Measurements from ENCODE around the gene FBXO46.

FBXO46 gene

DNA sequence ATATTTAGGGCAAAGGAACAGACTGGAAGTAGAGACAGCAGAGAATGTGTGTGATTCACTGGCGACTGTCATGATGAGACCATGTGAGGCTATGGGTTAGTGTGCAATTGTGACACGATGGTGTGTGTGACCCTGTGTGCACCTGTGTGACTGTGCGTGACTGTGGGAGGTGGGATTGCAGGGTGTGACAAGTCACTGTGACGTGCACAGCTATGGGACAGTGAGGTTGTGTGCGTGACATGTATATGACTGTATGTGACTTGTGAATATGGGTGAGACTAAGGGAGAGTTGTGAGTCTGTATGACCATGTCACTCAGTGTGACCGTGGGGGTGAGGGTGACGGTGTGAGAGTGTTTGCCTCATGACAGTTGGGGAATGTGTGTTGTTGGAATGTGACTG lies 66.1 kb downstream of the FBXO46 start:
- TF ChIP-seq, protein P1, sequence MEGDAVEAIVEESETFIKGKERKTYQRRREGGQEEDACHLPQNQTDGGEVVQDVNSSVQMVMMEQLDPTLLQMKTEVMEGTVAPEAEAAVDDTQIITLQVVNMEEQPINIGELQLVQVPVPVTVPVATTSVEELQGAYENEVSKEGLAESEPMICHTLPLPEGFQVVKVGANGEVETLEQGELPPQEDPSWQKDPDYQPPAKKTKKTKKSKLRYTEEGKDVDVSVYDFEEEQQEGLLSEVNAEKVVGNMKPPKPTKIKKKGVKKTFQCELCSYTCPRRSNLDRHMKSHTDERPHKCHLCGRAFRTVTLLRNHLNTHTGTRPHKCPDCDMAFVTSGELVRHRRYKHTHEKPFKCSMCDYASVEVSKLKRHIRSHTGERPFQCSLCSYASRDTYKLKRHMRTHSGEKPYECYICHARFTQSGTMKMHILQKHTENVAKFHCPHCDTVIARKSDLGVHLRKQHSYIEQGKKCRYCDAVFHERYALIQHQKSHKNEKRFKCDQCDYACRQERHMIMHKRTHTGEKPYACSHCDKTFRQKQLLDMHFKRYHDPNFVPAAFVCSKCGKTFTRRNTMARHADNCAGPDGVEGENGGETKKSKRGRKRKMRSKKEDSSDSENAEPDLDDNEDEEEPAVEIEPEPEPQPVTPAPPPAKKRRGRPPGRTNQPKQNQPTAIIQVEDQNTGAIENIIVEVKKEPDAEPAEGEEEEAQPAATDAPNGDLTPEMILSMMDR (conservative IDR thresholded peaks at IDR 0.05; ENCODE audit: low read depth, low read length): no peak
- no peak for DNase-seq (ENCODE audit: low read depth)
- H3K4me3 ChIP-seq (ENCODE audit: low read depth, low read length): no peak overlapping the region

DNA sequence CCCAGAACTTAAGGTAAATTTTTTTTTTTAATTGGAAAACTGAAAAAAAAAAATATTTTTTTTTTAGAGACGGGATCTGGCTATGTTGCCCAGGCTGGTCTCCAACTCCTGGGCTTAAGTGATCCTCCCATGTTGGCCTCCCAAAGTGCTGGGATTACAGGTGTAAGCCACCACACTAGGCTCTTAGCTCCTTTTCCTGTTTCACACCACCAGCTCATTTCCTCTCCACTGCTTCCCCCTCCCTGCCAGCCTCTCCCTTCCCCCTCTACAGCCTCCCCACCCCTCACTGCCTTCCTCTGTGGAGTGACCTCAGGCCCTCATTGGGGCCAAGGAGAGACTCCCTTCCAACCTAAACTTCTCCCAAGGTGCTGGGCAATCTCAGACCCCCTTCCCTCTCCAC lies 66.9 kb downstream of the FBXO46 start:
- H3K4me3 ChIP-seq (ENCODE audit: low read depth, low read length): no peak overlapping the region
- no peak for DNase-seq (ENCODE audit: low read depth)
- TF ChIP-seq, protein P1 (conservative IDR thresholded peaks at IDR 0.05; ENCODE audit: low read depth, low read length): no peak

DNA sequence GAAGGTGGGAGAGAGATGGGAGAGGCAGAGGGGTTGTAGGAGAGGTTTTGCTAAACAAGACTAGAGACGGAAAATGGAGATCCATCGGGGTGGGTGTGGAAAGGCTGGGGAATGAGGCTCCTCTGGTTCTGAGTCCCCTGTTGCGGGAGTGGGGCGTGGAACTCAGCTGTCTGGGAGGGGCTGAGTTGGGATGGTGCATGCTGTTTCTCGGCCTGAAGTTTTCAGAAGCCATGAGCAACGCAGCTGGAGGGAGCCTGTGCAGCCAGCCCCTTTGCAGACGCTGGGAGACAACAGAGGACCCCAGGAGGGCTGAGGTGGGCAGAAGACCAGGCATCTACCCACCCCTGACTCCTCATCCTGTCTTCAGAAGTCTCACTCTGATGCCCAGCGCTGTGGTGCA lies 70.1 kb downstream of the FBXO46 start:
- DNase-seq (ENCODE audit: low read depth): no peak
- no peak overlapping the region for H3K4me3 ChIP-seq (ENCODE audit: low read depth, low read length)
- TF ChIP-seq, protein P1 (conservative IDR thresholded peaks at IDR 0.05; ENCODE audit: low read depth, low read length): no peak
